GM13977 (cell line): ENCODE data around the gene USP25.

ENCODE experiments used
- DNase-seq: peaks from one replicate; pipeline ENCODE4 v3.0.0; 2012; ENCODE audit warnings: low spot score
- in situ Hi-C: fragments of 300-500 bp; cut with MboI; formaldehyde crosslinking; loops from one replicate; pipeline ENCODE4 v1.12.0; 2022; ENCODE audit warnings: low sequenced_read_pairs, low pct_unique_long_range_greater_than_20kb, mixed read lengths, inconsistent platforms; ENCODE audit not compliant: unreplicated experiment
- TF ChIP-seq, protein P1 (sequence below): IDR thresholded peaks from 2 replicates; pipeline ENCODE4 v1.5.1; 2012; ENCODE audit warnings: mild to moderate bottlenecking, control low read depth; ENCODE audit not compliant: insufficient read depth; ENCODE audit errors: extremely low read depth, missing control alignments

USP25 gene

DNA sequence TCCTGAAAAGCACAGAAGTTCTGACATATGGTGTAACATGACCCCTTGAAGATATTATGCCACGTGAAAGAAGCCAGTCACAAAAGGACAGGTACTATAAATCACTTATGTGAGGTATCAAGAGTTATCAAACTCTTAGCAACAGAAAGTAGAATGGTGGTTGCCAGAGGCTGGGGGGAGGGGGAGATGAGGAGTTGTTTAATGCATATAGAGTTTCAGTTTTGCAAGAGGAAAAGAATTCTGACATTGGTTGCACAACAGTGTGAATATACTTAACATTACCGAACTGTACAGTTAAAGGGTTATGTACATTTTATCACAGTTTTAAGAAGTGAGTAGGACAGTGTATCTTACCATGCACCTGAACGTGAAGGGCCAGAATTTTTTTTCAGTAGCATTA, 80.0 kb downstream of the USP25 start:
- TF ChIP-seq, protein P1, sequence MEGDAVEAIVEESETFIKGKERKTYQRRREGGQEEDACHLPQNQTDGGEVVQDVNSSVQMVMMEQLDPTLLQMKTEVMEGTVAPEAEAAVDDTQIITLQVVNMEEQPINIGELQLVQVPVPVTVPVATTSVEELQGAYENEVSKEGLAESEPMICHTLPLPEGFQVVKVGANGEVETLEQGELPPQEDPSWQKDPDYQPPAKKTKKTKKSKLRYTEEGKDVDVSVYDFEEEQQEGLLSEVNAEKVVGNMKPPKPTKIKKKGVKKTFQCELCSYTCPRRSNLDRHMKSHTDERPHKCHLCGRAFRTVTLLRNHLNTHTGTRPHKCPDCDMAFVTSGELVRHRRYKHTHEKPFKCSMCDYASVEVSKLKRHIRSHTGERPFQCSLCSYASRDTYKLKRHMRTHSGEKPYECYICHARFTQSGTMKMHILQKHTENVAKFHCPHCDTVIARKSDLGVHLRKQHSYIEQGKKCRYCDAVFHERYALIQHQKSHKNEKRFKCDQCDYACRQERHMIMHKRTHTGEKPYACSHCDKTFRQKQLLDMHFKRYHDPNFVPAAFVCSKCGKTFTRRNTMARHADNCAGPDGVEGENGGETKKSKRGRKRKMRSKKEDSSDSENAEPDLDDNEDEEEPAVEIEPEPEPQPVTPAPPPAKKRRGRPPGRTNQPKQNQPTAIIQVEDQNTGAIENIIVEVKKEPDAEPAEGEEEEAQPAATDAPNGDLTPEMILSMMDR: no peak
- in situ Hi-C loops: no loop called here
- no peak for DNase-seq

- no peak for DNase-seq
- in situ Hi-C loops: no loop called here
- TF ChIP-seq, protein P1: no peak
Observed at GRCh38 chr21:15815285-15815684, 85.5 kb downstream of the USP25 start.

GRCh38 chr21:15820327-15820726, 90.5 kb downstream of the USP25 start:
- no peak for DNase-seq
- in situ Hi-C loops: no loop called here
- TF ChIP-seq, protein P1: no peak

DNA sequence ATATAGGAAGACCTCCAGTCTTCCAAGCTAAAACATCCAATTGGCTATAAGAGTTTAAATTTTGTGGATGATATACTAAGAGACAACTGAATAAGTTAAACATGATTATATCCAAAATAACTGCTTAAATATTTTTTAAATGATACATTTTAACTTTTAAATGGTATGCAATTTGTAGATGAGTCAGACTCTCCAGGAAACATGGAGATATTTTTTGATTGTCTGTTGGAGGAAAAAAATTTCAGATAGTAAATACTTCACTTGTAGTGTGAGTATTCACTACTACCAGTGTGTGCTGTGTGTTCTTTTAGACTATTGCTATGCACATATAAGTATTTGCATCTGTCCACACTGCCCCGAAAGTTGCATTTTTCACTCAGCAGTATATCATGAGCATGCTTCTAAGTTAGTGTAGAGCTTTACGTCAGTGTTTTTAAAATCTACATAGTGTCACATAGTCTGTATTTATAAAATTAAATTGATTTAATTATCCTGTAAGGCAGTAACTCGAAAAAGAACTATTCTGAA, 91.1 kb downstream of the USP25 start:
- TF ChIP-seq, protein P1: no peak
- no peak for DNase-seq
- in situ Hi-C loops: no loop called here

- no peak for DNase-seq
- in situ Hi-C loops: no loop called here
Observed at GRCh38 chr21:15823486-15824150, 93.8 kb downstream of the USP25 start.

GRCh38 chr21:15825700-15826099, 95.9 kb downstream of the USP25 start:
- no peak for DNase-seq
- TF ChIP-seq, protein P1: no peak
- in situ Hi-C loops: no loop called here

More at GRCh38 chr21:15823486-15824150, 93.8 kb downstream of the USP25 start:
- TF ChIP-seq, protein P1: no peak
